CD4-positive, alpha-beta T cell treated with Interleukin-10 for 1 hour (primary cell): Measurements from ENCODE around the gene NEIL1.

Source experiments
- DNase-seq: peaks from one replicate; pipeline ENCODE4 v3.0.0-alpha.2; 2020

The NEIL1 gene

GRCh38 chr15:75397494-75397893 is 50.7 kb downstream of the NEIL1 start:
- no peak for DNase-seq

DNA sequence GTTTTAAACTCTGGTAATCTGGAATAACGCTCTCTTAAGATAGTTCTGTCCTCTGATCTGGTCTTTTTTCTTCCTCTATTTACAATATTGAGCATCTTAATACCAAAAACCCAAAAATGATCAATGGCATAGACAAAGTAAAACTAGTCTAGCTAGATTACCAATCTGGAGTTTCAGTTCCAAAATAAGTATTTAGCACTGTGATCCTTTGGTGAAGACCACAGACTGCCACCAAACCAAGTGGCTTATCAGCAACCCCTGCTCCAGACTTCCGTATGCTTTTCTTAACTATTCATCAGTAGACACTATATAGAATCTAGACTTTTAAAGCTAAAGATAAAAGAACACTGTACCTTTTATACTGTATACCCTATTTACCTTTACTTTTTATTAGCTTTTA is 57.1 kb downstream of the NEIL1 start:
- DNase-seq, result no peak
